Stimulated activated CD8-positive, alpha-beta memory T cell treated with anti-CD3 and anti-CD28 coated beads, Interleukin-4, amount 100 ng/mL, for 4 hours (primary cell): ENCODE results near the gene GDF2.

ENCODE experiments used
- DNase-seq, 2 donors: peaks; one replicate each; pipeline ENCODE4 v3.0.0-alpha.2; 2020; ENCODE audit warnings: low read depth in 2 of 2, low spot score in 1 of 2

GDF2 gene

DNA sequence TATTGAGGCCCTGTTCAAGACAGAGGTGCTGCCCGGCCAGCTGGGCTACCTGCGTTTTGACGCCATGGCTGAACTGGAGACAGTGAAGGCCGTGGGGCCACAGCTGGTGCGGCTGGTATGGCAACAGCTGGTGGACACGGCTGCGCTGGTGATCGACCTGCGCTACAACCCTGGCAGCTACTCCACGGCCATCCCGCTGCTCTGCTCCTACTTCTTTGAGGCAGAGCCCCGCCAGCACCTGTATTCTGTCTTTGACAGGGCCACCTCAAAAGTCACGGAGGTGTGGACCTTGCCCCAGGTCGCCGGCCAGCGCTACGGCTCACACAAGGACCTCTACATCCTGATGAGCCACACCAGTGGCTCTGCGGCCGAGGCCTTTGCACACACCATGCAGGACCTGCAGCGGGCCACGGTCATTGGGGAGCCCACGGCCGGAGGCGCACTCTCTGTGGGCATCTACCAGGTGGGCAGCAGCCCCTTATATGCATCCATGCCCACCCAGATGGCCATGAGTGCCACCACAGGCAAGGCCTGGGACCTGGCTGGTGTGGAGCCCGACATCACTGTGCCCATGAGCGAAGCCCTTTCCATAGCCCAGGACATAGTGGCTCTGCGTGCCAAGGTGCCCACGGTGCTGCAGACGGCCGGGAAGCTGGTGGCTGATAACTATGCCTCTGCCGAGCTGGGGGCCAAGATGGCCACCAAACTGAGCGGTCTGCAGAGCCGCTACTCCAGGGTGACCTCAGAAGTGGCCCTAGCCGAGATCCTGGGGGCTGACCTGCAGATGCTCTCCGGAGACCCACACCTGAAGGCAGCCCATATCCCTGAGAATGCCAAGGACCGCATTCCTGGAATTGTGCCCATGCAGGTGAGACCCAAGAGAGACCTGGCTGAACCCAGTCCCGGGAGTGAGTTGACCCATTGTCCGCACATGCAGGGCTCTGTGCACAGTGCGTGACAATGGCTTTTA is 28.7 kb downstream of the GDF2 start:
- DNase-seq, result no peak

DNA sequence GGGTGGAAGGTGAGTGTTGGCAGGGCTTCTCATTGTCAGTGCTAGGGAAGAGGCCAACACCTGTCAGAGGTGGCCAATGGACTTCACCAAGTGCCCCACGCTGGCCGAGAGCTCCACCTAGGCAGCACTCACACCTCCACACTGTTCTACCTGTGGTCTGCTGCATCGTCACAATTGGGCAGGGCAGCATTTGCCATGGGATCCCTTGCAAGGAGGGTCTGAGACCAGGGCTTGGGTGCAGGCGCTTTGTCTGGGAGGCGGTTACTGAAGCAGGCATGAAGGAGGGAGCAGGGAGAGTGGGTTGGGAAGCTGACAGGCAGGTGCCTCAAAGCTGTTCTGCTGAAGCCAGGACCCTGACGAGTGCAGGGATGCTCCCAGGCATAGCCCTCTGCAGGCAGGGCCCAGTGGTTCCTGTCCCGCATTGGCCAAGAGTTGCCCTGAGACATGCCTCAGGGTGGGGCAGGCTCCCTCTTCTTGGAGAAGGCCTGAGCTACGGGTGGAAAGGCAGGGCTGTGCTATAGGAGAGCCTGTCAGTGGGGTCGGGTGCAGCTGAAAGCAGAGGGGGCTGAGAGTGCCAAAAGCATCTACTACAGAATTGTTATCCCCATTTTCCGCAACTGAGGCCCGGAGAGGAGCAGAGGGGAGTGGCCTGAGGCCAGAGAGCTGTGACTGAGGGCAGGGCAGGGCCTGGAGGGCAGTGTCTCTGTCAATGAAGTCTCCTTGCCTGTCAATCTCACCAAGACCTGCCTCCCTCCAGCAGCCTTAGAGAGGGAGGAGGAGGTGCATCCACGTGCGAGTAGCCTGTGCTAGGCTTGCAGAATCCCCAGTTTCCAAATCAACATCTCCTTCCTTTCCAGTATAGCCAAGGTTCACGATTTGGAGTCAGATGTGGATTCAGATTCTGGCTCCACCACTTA is 29.9 kb downstream of the GDF2 start:
- no peak for DNase-seq

DNA sequence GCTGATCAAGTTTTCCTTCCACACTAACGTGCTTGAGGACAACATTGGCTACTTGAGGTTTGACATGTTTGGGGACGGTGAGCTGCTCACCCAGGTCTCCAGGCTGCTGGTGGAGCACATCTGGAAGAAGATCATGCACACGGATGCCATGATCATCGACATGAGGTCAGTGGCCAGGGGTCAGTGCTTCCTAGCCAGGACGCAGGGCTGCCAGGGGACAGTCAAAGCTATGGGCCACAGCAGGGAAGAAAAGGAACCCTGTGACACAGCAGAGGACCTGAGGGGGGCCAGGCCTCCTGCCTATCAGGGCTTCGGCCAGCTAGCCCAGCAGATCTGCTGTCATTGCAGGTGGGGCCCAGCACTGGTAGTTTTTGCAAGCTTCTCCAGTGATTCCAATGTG is 31.1 kb downstream of the GDF2 start:
- DNase-seq, result no peak

DNA sequence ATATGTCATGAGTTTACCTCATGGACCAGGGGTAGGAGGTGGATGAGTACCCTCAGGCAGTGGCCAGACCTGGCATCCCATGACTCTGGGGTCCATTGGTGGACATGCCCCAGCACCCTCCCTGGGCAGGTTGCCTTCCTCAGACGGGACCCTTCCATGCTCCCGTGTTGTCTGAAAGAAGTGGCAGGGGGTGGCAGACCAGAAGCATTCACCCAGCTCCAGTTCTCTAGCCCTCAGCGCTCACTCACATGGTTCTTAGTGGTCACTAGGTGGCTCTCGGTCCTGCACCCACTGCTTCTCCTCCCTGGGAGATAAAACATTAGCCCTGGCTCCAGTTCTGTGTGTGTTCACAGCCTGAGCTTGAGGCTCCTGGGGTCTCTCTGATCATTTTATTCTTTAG is 31.9 kb downstream of the GDF2 start:
- no peak for DNase-seq

DNA sequence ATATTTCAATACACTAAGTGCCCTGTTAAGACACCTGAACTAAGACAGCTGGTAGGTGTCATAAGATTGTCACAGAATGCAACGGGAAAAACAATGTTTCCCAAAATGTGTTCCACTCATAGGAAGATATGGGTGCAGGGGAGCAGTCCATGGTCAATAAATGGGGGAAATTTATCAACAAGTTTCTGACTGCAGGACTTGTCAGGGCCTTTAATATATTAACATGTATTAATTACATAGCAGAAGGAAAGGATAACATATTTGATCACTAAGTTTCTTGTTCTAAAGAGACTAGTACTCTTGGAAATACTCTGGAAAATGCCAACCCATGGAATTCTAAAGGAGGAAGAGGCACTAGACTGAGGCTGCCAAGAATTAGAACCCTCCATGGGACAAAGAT is 32.6 kb downstream of the GDF2 start:
- no peak for DNase-seq

DNA sequence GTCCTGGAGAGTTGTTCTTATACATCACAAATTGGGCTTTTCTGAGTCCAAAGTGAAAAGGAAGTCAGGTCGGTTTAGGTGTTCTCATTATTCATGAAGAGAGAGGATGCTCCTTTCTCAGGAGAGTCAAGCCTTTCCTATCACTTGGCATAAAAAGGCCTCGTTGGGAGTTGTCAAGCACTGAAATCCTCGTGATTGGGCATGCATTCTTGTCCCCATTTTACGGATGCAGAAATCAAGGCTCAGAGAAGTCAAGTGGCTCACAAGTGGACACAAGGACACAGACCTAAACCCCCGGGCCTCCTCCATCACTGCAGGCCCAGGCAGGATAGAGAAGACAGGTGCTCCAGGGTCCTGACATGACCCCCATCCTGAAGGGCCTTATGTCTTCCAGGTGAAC is 34.5 kb downstream of the GDF2 start:
- DNase-seq, result no peak

DNA sequence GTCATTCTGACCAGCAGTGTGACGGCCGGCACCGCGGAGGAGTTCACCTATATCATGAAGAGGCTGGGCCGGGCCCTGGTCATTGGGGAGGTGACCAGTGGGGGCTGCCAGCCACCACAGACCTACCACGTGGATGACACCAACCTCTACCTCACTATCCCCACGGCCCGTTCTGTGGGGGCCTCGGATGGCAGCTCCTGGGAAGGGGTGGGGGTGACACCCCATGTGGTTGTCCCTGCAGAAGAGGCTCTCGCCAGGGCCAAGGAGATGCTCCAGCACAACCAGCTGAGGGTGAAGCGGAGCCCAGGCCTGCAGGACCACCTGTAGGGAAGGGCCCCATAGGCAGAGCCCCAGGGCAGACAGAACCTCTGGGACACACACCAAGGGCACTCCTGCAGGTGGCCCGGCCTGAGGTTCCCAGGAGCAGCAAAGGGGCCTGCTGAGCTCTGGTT is 34.9 kb downstream of the GDF2 start:
- DNase-seq, result no peak

DNA sequence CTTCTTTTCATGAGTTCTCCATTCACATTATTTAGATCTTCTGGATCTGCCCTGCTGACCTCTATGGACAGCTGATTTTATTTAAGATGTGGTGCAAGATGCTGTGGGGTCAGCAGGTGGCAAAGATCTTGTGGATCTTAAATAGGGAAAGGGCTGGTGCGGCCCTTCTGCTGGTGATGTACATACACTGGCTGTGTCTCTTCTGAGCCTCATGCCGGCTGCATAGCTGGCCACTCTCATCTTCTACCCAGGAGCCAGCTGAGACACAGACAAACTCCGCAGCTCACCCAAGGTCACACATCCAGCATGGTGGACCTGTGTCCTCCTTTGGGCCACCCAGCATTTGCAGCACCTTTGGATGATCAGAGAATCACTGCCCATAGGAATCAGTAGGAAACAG is 35.7 kb downstream of the GDF2 start:
- DNase-seq, result no peak

DNA sequence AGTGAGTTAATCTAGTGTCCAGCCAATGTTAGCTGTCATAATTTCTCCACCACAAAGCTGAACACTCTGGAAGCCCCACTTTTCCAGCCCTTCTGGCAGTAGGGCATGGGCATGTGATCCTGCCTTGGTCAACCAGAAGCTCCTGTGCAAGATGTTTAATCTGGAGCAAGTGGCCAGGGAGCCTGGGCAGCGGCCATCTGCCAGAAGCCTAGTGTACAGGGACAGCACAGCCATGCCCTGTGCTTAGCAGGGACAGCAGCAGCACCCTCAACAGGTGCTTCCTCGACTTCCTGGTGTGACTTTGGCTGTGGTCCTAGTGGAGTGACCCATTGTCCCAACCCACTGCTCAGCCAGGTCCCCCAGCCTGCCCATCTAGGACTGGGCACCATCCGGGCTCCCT is 36.2 kb downstream of the GDF2 start:
- DNase-seq, result no peak

DNA sequence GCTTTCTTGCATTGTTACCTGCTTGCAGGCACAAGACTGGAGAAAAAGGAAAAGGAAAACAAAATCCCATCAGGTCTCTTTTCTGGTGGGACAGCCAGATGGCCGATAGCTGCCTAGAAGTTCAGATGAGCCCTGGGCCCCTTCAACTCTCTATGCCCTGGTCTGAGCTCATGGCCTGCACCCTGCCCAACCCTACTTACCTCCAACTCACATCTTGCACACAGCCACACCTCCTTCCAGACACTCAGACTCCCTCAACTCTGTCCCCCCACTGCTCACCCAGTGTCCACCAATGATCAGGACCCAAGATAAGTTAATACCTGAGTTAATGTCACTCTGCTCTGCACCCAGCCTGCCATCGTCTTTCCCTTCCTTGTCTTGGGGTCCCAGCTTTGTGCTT is 36.8 kb downstream of the GDF2 start:
- DNase-seq, result no peak

DNA sequence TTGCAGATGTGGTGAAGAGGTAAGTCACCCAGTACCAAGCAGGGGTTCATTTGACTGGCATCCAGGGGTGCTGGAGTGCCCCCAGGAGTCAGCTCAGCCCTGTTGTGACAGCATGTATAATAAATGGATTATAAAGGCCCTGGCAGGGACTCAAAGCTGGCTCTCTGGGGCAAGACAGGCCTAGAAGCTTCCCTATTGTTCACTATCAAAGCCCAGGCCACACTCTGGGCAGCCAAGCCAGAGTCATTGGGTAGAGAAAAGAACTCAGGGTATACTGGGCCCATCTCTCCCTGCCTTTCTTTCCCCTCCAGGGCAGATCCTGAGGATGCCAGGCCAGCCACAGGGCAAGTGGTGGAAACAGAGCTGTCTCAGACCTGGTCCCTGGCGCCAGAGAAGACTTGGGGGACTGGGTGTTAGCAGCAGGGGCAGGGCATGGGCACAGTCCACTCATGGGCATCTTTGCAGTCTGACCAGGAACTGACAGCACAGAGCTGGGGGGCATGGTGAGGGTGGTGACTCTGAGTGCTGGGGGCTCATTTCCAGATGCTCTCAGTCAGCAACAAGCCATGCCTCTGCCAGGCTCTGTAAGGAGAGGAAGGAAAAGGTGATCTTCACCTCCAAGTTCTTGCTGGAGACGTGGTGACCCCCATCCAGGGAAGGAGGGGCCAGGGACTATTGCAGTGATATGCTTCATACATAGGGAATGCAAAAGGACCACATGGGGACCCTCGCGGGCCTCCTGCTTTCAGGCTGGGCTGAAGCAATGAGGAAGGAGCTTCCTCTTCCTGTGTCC is 37.6 kb downstream of the GDF2 start:
- DNase-seq, result no peak

DNA sequence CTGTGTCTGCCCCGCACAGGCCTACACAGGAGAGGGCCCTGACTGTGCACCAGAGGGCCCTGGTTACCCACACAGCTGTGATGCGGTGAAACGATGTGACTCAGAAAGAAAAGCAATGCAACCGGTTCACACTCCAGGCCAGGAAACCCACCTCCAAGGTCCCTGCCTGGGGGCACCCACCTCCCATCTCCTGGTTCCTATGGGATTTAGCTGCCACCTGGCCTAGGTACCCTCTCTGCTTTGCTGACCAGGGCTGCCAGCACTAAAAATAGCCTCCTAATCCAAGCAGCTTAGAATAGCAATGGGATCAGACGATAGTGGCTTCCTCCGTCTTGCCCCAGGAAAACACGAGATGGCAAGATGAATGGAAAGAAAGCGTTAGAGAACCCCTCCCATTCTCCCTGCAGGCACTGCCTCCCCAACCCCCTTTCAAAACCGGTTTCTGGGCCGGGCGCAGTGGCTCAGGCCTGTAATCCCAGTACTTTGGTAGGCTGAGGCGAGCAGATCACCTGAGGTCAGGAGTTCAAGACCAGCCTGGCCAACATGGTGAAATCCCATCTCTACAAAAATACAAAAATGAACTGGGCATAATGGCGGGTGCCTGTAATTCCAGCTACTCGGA is 38.3 kb downstream of the GDF2 start:
- DNase-seq, result no peak

DNA sequence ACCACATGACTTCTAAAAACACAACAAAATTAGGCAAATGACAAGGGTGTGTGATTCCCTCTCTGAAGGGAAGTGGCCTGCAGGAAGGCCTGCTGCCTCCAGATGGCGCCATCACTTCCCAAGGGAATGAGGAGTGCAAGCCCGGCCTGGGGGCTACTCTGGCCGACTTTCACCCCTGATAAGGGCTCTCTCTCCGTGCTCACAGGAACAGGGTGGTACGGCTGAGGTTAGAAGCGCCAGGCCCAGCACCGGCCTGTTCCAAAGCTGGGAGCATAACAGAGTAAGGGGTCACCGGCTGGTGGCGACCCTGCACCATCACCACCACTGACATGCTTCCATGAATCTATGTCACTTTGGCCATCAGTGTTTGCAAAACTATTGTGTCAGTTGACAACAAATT is 39.0 kb downstream of the GDF2 start:
- no peak for DNase-seq

DNA sequence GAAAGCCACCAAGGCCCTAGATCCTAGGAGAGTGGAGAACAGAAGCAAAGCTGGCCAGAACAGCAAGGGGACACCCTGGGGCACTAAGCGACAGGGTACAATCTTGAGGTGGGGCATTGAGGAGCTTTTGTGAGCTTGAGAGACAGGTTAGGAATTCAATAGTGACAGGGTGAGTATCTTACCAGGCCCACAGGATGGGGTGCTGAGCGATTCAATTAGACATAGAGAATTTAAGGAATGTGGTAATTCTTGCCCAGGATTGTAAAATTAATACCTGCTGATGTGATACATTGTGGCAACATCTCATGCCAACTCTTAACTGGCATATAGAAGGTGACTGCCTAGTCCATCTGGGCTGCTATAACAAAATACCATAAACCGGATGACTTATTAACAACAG is 39.9 kb downstream of the GDF2 start:
- DNase-seq, result no peak

DNA sequence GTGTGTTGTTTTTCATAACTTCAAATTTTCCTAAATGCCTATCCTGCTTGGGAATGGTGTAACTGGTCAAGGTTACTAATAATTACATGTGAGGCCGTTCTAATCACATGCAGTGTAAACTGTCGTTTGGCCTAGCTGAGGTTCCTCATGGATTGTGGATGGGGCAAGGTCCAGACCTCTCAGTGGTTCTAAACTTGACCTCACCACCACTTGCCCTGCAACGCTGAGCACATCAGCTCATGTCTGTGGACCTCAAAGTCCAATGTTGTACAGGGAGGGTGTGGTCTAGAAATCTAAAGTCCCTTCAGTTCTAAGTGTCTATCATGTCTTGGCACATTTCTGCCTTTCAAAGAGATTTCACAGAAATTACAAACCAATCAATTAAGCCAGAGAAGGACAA is 41.5 kb downstream of the GDF2 start:
- DNase-seq, result no peak

DNA sequence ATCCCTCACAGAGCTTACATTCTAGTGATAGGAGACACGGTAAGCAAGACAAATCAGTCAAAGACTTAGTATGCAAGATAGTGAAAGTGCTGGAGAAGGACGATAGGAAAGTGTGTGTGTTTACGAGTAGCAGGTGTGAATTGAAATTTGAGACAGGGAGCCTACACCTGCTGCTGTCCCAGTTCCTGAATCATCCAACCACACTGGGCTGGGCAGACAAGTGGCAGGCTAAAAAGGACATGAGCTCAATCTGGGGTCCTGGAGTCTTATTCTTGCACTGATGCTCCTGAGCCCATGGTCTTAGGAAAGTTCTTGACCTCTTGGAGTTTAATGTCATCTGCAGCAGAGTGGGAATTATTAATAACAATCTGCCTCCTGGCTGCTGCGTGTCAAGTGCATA is 42.1 kb downstream of the GDF2 start:
- DNase-seq, result no peak

DNA sequence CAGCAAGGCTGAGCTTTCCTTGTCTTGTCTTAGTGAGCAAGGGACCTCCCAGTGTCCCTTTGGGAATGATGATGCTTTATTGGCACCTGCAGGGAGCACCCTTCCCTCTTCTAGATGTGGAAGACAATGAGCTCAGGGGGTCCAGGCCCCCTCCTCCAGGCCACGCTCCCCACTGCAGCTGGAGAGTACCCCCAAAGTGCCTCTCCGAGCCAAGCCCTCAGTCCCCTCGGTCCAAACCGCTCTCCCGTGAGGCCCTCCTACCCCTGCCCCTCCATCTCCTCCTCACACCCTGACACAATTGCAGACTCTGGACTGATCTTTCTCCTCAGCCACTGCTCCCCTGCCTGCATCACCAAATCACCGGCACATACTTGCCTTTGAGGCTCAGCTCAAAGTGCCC is 42.7 kb downstream of the GDF2 start:
- DNase-seq, result no peak

DNA sequence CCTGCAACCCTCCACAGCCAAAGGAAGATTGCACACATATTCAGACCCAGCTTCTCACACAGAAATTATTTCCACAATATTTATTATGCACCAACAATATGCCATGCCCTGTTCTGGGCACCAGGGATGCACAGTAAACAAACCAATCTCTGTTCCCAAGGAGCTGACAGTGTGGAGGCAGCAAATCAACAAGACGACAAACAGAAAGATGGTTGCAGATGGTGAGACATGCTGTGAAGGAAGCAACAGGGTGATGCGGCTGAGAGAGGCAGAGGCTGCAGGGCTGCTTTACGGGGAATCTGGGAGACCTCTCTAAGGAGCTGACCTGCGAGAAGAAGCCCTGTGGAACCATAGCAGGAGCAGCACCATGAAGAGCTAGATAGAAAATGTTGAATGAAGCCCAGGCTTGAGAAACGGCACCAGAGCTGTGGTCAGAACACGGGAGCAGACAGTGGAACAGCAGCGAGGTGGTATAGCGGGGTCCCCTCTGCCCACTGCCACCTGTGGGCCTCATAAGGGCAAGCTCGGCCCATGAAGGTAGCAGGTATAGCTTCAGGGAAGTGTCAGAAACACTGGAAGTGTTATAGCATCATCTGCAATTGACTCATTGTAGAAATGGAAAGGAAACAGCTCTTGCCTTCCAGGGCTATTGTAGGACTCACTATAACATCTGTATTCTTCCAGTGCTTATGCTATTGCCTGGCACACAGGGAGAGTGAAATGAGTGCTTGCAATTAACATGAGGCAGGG is 43.4 kb downstream of the GDF2 start:
- DNase-seq, result no peak

DNA sequence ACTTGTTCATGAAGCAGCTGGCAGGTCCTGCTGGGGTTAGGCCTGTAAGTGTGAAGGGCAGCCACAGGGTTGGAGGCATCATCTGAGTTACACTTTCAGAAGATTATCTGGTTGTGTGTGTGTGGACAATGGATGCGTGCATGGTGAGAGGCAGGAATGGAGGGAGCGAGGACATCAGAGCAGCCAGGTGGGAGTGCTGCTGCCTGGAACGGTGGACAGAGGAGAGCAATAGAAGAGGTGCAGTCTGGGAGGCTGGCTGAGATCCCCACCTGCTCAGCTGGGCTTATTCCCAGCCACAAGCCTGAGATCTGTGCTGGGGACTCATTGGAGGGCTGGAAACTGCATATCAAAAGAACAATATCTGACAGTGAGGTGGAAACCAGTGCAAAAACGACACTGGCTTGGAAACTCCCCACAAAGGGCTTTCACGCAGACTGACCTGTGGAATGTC is 44.0 kb downstream of the GDF2 start:
- DNase-seq, result no peak
